ENCODE measurements around the gene WDR33.

Gene WDR33

GRCh38 chr2:127672341-127673224 is 138.4 kb downstream of the WDR33 start:
- no peak for DNase-seq (ENCODE audit: low spot score)

GRCh38 chr2:127671557-127672302 is 139.2 kb downstream of the WDR33 start:
- DNase-seq (ENCODE audit: low spot score): no peak

- DNase-seq (ENCODE audit: low spot score): no peak
These were observed 140.0 kb downstream of the WDR33 start for GRCh38 chr2:127670957-127671290.

GRCh38 chr2:127670055-127670956 is 140.7 kb downstream of the WDR33 start:
- DNase-seq (ENCODE audit: low spot score): no peak

GRCh38 chr2:127669056-127669455 is 141.9 kb downstream of the WDR33 start:
- no peak for DNase-seq (ENCODE audit: low spot score)

- DNase-seq (ENCODE audit: low spot score): no peak
These were observed 145.6 kb downstream of the WDR33 start for GRCh38 chr2:127665267-127665893.

GRCh38 chr2:127664895-127665225 is 146.1 kb downstream of the WDR33 start:
- DNase-seq (ENCODE audit: low spot score): no peak

GRCh38 chr2:127664065-127664894 is 146.7 kb downstream of the WDR33 start:
- DNase-seq (ENCODE audit: low spot score): no peak

- DNase-seq (ENCODE audit: low spot score): no peak
These were observed 147.4 kb downstream of the WDR33 start for GRCh38 chr2:127663566-127664064.

GRCh38 chr2:127662937-127663565 is 147.9 kb downstream of the WDR33 start:
- no peak for DNase-seq (ENCODE audit: low spot score)

- no peak for DNase-seq (ENCODE audit: low spot score)
These were observed 148.9 kb downstream of the WDR33 start for GRCh38 chr2:127661949-127662510.

GRCh38 chr2:127661072-127661649 is 149.8 kb downstream of the WDR33 start:
- no peak for DNase-seq (ENCODE audit: low spot score)

GRCh38 chr2:127660291-127660578 is 150.7 kb downstream of the WDR33 start:
- no peak for DNase-seq (ENCODE audit: low spot score)

- DNase-seq (ENCODE audit: low spot score): no peak
These were observed 151.3 kb downstream of the WDR33 start for GRCh38 chr2:127659408-127660290.

GRCh38 chr2:127658641-127659407 is 152.1 kb downstream of the WDR33 start:
- no peak for DNase-seq (ENCODE audit: low spot score)

- DNase-seq (ENCODE audit: low spot score): no peak
These were observed 152.8 kb downstream of the WDR33 start for GRCh38 chr2:127658146-127658545.

GRCh38 chr2:127657232-127657595 is 153.8 kb downstream of the WDR33 start:
- no peak for DNase-seq (ENCODE audit: low spot score)

GRCh38 chr2:127656569-127657231 is 154.3 kb downstream of the WDR33 start:
- DNase-seq (ENCODE audit: low spot score): no peak

All from HuH-7.5 (cell line).